Measurements from ENCODE around the gene PROCR. TPM values are rescaled to one million over a fixed set of nuclear protein-coding genes. Genes with fewer than 3 reads are reported as not detected.

The PROCR gene
- total and polyA plus RNA-seq, 9 of the 15 experiments (the other 6 are each of a cell fraction or from before 2014, with no cell fraction given) = 1.6 to 7.1 (median 4.0) TPM

- TF ChIP-seq MLLT1 (IDR thresholded peaks at IDR 0.05) (no peak), HBP1 (CRISPR knock-in tag; IDR thresholded peaks at IDR 0.05) (no peak), SAP30 (IDR thresholded peaks at IDR 0.05; ENCODE audit: borderline replicate concordance, insufficient read depth, low read depth, low read length, poor library complexity, severe bottlenecking) (no peak), ZNF263 (CRISPR knock-in tag; IDR thresholded peaks at IDR 0.05; ENCODE audit: borderline replicate concordance) (peak; percentile 97), CTBP1 (IDR thresholded peaks at IDR 0.05; ENCODE audit: borderline replicate concordance) (peak; percentile 91), MNT (conservative IDR thresholded peaks at IDR 0.05) (0 out of 4 replicates have a peak, but pooled peaks of 1 of the 2 experiments have one; percentile 38), ARID1B (IDR thresholded peaks at IDR 0.05) (peak; percentile 59; the same call in 1 of the 2 replicates), MAX (CRISPR knock-in tag; IDR thresholded peaks at IDR 0.05) (peak; percentile 13; the same call in 1 of the 2 replicates), SPI1 (IDR thresholded peaks at IDR 0.05; ENCODE audit: borderline replicate concordance, low read depth, low read length) (peak; percentile 82), SP1 (CRISPR knock-in tag; IDR thresholded peaks at IDR 0.05) (peak; percentile 49; the same call in 1 of the 2 replicates), MECOM (CRISPR knock-in tag; IDR thresholded peaks at IDR 0.05) (0 out of 2 replicates have a peak, but pooled peaks have one; percentile 17), BCOR (IDR thresholded peaks at IDR 0.05) (no peak), TAL1 (IDR thresholded peaks at IDR 0.05) (peak; percentile 51; the same call in 1 of the 2 replicates), FOXK1 (CRISPR knock-in tag; IDR thresholded peaks at IDR 0.05; ENCODE audit: borderline replicate concordance) (0 out of 2 replicates have a peak, but pooled peaks have one; percentile 30)
Measured at GRCh38 chr20:35171753-35172433, at the start of gene PROCR (continued).
